A673 (cell line): ENCODE data around the gene MRPS25. TPM values are rescaled to one million over a fixed set of nuclear protein-coding genes. Genes with fewer than 3 reads are reported as not detected.
A peak's percentile ranks its signal among the peaks of the same experiment; 100 is the strongest.

ENCODE experiments used
- BruUV-seq: library from RNA; stranded (reverse); fragments of 400-500 nt; replicated peaks from 2 replicates; lab custom pipeline; 2021; lab: Mats Ljungman, UMichigan
- CTCF ChIA-PET: fragments of 300-600 bp; sonication (Branson Sonifier 250); formaldehyde crosslinking; loops from one replicate; lab custom pipeline; 2022; ENCODE audit warnings: antibody characterized with exemption; lab: Charles Lee
- POLR2A ChIA-PET: fragments of 300-600 bp; sonication (Branson Sonifier 250); formaldehyde crosslinking; loops from one replicate; lab custom pipeline; 2022; ENCODE audit warnings: antibody characterized with exemption; ENCODE audit not compliant: low non-redundant PET; lab: Charles Lee
- DNase-seq: peaks from one replicate; pipeline ENCODE4 v3.0.0-alpha.2; 2015; ENCODE audit warnings: low spot score
- H3K27ac ChIP-seq: fragments of 200-600 bp; sonication (generic); 2 replicates; pipeline ENCODE4 v1.5.1; 2016; ENCODE audit warnings: mixed run types, low read depth, mild to moderate bottlenecking, mixed read lengths, antibody characterized with exemption, low read length; ENCODE audit not compliant: poor library complexity, severe bottlenecking
- H3K27me3 ChIP-seq: fragments of 200-600 bp; sonication (generic); replicated peaks from 2 replicates; pipeline ENCODE4 v1.6.1; 2017; ENCODE audit warnings: mixed run types, low read depth, mild to moderate bottlenecking, mixed read lengths, antibody characterized with exemption, low read length; ENCODE audit not compliant: insufficient read depth, poor library complexity
- H3K36me3 ChIP-seq: fragments of 200-600 bp; sonication (generic); 2 replicates; pipeline ENCODE4 v1.6.1; 2016; ENCODE audit warnings: mixed run types, mild to moderate bottlenecking, mixed read lengths, antibody characterized with exemption, low read length; ENCODE audit not compliant: insufficient read depth, poor library complexity, severe bottlenecking
- H3K4me1 ChIP-seq: fragments of 200-600 bp; sonication (generic); 2 replicates; pipeline ENCODE4 v1.6.1; 2017; ENCODE audit warnings: mixed run types, mild to moderate bottlenecking, mixed read lengths, antibody characterized with exemption, low read length; ENCODE audit not compliant: insufficient read depth, poor library complexity, severe bottlenecking
- H3K4me3 ChIP-seq: fragments of 200-600 bp; sonication (generic); 2 replicates; pipeline ENCODE4 v1.5.1; 2016; ENCODE audit warnings: low read depth, mixed run types, mild to moderate bottlenecking, mixed read lengths, low read length; ENCODE audit not compliant: poor library complexity, severe bottlenecking
- H3K9me3 ChIP-seq: fragments of 200-600 bp; sonication (generic); 2 replicates; pipeline ENCODE4 v1.6.1; 2016; ENCODE audit warnings: mixed run types, low read depth, mild to moderate bottlenecking, mixed read lengths, antibody characterized with exemption, low read length; ENCODE audit not compliant: poor library complexity, severe bottlenecking
- CTCF ChIP-seq: fragments of 300-800, 200-600 bp; sonication (generic); conservative IDR thresholded peaks from 2 replicates; pipeline ENCODE4 v1.5.1; 2017; ENCODE audit warnings: low read depth, mild to moderate bottlenecking, antibody characterized with exemption, low read length, moderate library complexity, mixed read lengths
- EZH2 ChIP-seq: fragments of 200-600 bp; sonication (generic); IDR thresholded peaks from 2 replicates; pipeline ENCODE4 v1.6.1; 2017; ENCODE audit warnings: borderline replicate concordance, low read depth, mild to moderate bottlenecking, mixed read lengths, antibody characterized with exemption, low read length; ENCODE audit not compliant: poor library complexity, severe bottlenecking
- intact Hi-C: fragments of 100-400 bp; cut with micrococcal nuclease; formaldehyde crosslinking; loops from one replicate; pipeline ENCODE4 v1.10.0; 2022; ENCODE audit not compliant: unreplicated experiment
- total RNA-seq: library from RNA; stranded (reverse); gene quantifications from 2 replicates; pipeline ENCODE4 v1.2.3, GENCODE V29; 2021

The MRPS25 gene
- total RNA-seq, 1 experiment from 2014 or later: 91.3 TPM

- Histone ChIP-seq H3K4me3 (peak overlapping the region; percentile 93), H3K27me3 (no peaks in the 10 kb centered on the region), H3K27ac (peak overlapping the region; percentile 80), H3K9me3 (no peaks in the 10 kb centered on the region), H3K36me3 (peaks cover 30% of the 10 kb centered on the region), H3K4me1 (peaks cover 6% of the 10 kb centered on the region)
- intact Hi-C loops: loop anchor here (2.0 kb wide), 1 partner anchor 149 kb away; no protein-coding TSS in a partner anchor
- DNase-seq: no peak
- POLR2A ChIA-PET: no interaction called here
- BruUV-seq: no TSS peak
- TF ChIP-seq EZH2 (no peak), CTCF (no peak)
- CTCF ChIA-PET: no interaction called here
Observed at GRCh38 chr3:15097891-15098290, 32.8 kb upstream of the MRPS25 start.

- H3K9me3 ChIP-seq: no peaks in the 10 kb centered on the region
- DNase-seq: no peak
- H3K4me1 ChIP-seq: peaks cover 6% of the 10 kb centered on the region
- ChIA-PET POLR2A (no interaction called here), CTCF (no interaction called here)
- peaks cover 38% of the 10 kb centered on the region for H3K36me3 ChIP-seq
- no peak overlapping the region for H3K4me3 ChIP-seq
- no peaks in the 10 kb centered on the region for H3K27me3 ChIP-seq
- H3K27ac ChIP-seq: no peak overlapping the region
- intact Hi-C loops: no loop called here
- TF ChIP-seq EZH2 (no peak), CTCF (no peak)
- no TSS peak for BruUV-seq
Observed at GRCh38 chr3:15096046-15096445, 30.9 kb upstream of the MRPS25 start.

GRCh38 chr3:15094187-15094875, 29.2 kb upstream of the MRPS25 start:
- Histone ChIP-seq H3K9me3 (no peaks in the 10 kb centered on the region), H3K27ac (no peak overlapping the region), H3K4me3 (no peak overlapping the region), H3K4me1 (peaks cover 6% of the 10 kb centered on the region), H3K27me3 (no peaks in the 10 kb centered on the region), H3K36me3 (peaks cover 49% of the 10 kb centered on the region)
- intact Hi-C loops: no loop called here
- ChIA-PET POLR2A (no interaction called here), CTCF (interaction anchor here (1.1 kb wide), 1 partner anchor 13 kb away, joined by 6 read pairs; no protein-coding TSS in a partner anchor)
- no TSS peak for BruUV-seq
- TF ChIP-seq CTCF: no peak
- no peak for TF ChIP-seq EZH2
- no peak for DNase-seq
